Activated naive CD8-positive, alpha-beta T cell treated with anti-CD3 and anti-CD28 coated beads, Interleukin-2, amount 10 ng/mL, durations not matched to agents 7 days and 5 days (primary cell): Measurements from ENCODE around the gene MGST2. TPM values are rescaled to one million over a fixed set of nuclear protein-coding genes. Genes with fewer than 3 reads are reported as not detected.

Experiments
- ATAC-seq: fragments of 150-1000 bp; cut with Tn5 transposase; one replicate; pipeline ENCODE4 v1.10.0; 2021; ENCODE audit warnings: low read depth, moderate library complexity
- POLR2A ChIA-PET: fragments of 350-600 bp; sonication (Branson Sonifier 250); formaldehyde crosslinking; loops from one replicate; lab custom pipeline; 2021; ENCODE audit warnings: antibody characterized with exemption; lab: Charles Lee
- DNase-seq: peaks from one replicate; pipeline ENCODE4 v3.0.0; 2021
- H3K27ac Mint-ChIP-seq: one replicate; pipeline ENCODE4 v1.8.0; 2022; ENCODE audit warnings: mild to moderate bottlenecking, mixed read lengths
- H3K27me3 Mint-ChIP-seq: one replicate; pipeline ENCODE4 v1.8.0; 2022; ENCODE audit warnings: mild to moderate bottlenecking, moderate library complexity, mixed read lengths
- H3K36me3 Mint-ChIP-seq: one replicate; pipeline ENCODE4 v1.8.0; 2021; ENCODE audit warnings: mild to moderate bottlenecking, mixed read lengths
- H3K4me1 Mint-ChIP-seq: one replicate; pipeline ENCODE4 v1.8.0; 2021; ENCODE audit warnings: mixed read lengths
- H3K4me3 Mint-ChIP-seq: one replicate; pipeline ENCODE4 v1.8.0; 2022; ENCODE audit warnings: mild to moderate bottlenecking, moderate library complexity, mixed read lengths
- H3K9me3 Mint-ChIP-seq: one replicate; pipeline ENCODE4 v1.8.0; 2021; ENCODE audit warnings: mixed read lengths
- total RNA-seq, 2 experiments: library from RNA; stranded (reverse); gene quantifications; one replicate each; pipeline ENCODE4 v1.2.3, GENCODE V29; 2021

The MGST2 gene
- total RNA-seq, 2 experiments from 2014 or later, result 10.8 to 11.0 TPM

- H3K4me3 Mint-ChIP-seq, result no peak overlapping the region
- POLR2A ChIA-PET, result no interaction called here
- H3K4me1 Mint-ChIP-seq, result peaks cover 12% of the 10 kb centered on the region
- peaks cover 2% of the 10 kb centered on the region for H3K27me3 Mint-ChIP-seq
- DNase-seq, result no peak
- peaks cover 2% of the 10 kb centered on the region for H3K36me3 Mint-ChIP-seq
- no peaks in the 10 kb centered on the region for H3K9me3 Mint-ChIP-seq
- ATAC-seq, result no peak
- no peak overlapping the region for H3K27ac Mint-ChIP-seq
These were observed 84.3 kb downstream of the MGST2 start for GRCh38 chr4:139749835-139750498.

- Mint-ChIP-seq H3K9me3 (no peaks in the 10 kb centered on the region), H3K27me3 (peaks cover 2% of the 10 kb centered on the region), H3K27ac (no peak overlapping the region), H3K36me3 (peaks cover 4% of the 10 kb centered on the region), H3K4me3 (no peak overlapping the region), H3K4me1 (peaks cover 15% of the 10 kb centered on the region)
- POLR2A ChIA-PET, result no interaction called here
- ATAC-seq (no peak), DNase-seq (no peak)
These were observed 88.1 kb downstream of the MGST2 start for GRCh38 chr4:139753686-139754085.

Other genes with a start within 250 kb of the MGST2 start
- gene RAB33B, start 211.7 kb upstream of the MGST2 start, total RNA-seq, result 1 to 10 TPM; 9.8 to 9.9 TPM
- 10 to 100 TPM in 1 of 2 experiments, 1 to 10 TPM in 1; 9.4 to 10.1 TPM for gene SETD7, start 109.6 kb upstream of the MGST2 start, total RNA-seq